SH-SY5Y (cell line): ENCODE data around the gene NRGN.

Experiments used
- GATA2 ChIP-seq: IDR thresholded peaks from 2 replicates; pipeline ENCODE4 v1.6.1; 2011; ENCODE audit warnings: mild to moderate bottlenecking, low read depth, low read length
- GATA3 ChIP-seq: IDR thresholded peaks from 2 replicates; pipeline ENCODE4 v1.6.1; 2011; ENCODE audit warnings: low read depth, mild to moderate bottlenecking, low read length, moderate library complexity

DNA sequence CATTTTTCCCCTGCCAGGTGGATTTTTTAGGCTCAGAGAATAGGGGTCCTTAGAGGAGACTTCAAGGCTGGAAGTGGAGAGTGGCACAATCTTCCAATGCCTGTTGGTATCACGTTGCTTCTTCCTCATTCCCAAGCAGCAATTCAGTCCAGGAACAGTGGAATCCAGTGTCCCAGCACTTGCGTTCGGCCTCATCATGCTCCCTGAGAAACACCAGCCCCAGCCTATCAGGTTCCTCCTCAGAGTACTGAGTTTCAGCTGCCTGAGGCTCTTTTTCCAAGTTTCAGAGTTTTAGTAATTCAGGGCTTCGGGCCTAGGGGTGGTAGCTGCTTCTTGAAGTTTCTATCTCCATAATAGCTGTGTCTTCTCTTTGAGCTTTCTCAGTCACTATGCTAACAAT is 31.9 kb upstream of the NRGN start:
- TF ChIP-seq GATA2, result no peak
- no peak for TF ChIP-seq GATA3
